Measurements from ENCODE around the gene RBL1. TPM values are rescaled to one million over a fixed set of nuclear protein-coding genes. Genes with fewer than 3 reads are reported as not detected.
A peak's percentile ranks its signal among the peaks of the same experiment; 100 is the strongest.
"Not testable (repeated sequence)": the region's sequence is repeated elsewhere in the genome, so short reads cannot be mapped to it uniquely, and the experiment has no call there.

Gene RBL1
- total RNA-seq, 6 experiments from 2014 or later: 1.8 to 3.9 (median 2.2) TPM

DNA sequence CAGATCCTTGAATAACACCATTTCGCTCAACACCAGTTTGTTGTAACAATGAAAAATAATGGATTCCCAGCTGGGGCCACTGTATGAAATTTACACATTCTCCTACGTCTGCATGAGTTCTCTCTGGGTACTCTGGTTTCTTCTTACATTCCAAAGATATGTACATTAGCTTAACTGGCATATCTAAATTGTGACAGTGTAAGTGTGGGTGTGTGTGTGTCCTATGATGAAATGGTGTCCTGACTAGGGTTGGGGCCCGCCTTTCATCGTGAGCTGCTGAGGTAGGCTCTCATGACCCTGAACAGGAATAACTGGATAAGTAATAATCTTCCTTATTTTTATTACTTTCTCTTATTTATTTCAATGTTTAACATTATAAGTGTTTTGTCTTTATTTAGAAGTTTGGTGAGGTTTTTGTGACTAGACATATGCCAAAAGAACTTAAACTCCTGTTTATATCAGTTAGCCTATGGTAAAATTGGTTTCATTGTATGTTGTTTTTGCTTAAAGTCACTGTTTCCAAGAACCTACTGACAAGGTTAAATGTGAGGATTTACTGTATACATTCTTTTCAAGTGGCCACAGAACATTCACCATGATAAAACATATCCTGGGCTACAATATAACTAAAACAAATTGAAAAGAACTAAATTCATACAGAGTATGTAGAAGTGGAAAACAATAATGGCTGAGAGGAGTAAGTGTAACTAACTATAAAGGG is 42.4 kb downstream of the RBL1 start:
- intact Hi-C loops (cut with DNase I): no loop called here
- no peak for TF ChIP-seq POLR2A (IDR thresholded peaks at IDR 0.05)
- TF ChIP-seq, protein P1, sequence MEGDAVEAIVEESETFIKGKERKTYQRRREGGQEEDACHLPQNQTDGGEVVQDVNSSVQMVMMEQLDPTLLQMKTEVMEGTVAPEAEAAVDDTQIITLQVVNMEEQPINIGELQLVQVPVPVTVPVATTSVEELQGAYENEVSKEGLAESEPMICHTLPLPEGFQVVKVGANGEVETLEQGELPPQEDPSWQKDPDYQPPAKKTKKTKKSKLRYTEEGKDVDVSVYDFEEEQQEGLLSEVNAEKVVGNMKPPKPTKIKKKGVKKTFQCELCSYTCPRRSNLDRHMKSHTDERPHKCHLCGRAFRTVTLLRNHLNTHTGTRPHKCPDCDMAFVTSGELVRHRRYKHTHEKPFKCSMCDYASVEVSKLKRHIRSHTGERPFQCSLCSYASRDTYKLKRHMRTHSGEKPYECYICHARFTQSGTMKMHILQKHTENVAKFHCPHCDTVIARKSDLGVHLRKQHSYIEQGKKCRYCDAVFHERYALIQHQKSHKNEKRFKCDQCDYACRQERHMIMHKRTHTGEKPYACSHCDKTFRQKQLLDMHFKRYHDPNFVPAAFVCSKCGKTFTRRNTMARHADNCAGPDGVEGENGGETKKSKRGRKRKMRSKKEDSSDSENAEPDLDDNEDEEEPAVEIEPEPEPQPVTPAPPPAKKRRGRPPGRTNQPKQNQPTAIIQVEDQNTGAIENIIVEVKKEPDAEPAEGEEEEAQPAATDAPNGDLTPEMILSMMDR (IDR thresholded peaks at IDR 0.05): no peak
- H3K4me1 ChIP-seq: no peaks in the 10 kb centered on the region

DNA sequence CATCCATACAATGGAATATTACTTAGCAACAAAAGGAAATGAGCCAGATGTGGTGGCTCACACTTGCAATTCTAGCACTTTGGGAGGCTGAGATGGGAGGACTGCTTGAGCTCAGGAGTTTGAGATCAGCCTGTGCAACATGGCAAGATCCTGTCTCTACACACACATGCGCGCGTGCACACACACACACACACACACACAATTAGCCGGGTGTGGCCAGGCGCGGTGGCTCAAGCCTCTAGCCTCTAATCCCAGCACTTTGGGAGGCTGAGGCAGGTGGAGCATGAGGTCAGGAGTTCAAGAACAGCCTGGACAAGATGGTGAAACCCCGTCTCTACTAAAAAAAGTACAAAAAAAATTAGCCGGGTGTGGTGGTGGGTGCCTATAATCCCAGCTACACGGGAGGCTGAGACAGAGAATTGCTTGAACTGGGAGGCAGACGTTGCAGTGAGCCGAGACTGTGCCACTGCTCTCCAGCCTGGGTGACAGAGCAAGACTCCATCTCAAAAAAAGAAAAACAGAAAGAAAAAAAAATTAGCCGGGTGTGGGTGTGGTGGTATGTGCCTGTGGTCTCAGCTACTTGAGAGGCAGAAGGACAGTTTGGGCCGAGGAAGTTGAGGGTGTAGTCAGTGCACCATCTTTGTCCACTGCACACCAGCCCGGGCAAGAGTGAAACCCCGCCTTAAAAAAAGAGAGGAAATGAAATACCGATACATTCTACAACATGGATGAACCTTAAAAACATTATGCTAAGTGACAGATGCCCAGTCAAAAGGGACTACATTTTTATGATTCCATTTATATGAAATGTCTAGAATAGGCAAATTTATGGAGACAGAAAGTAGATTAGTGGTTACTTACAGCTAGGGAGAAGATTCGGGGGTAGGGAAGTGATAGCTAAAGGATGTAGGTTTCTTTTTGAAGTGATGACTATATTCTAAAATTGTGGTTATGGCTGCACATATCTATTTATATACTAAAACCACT is 52.5 kb downstream of the RBL1 start:
- Histone ChIP-seq H3K9me3 (no peaks in the 10 kb centered on the region), H3K4me3 (no peak overlapping the region), H3K36me3 (peaks cover 0 to 5% (median 0%) of the 10 kb centered on the region in 4 donors), H3K27ac (no peak overlapping the region), H3K27me3 (no peaks in the 10 kb centered on the region), H3K4me1 (no peaks in the 10 kb centered on the region)
- intact Hi-C loops (cut with DNase I): no loop called here
- WGBS (ENCODE audit: insufficient coverage, low coverage, low lambda C conversion rate, missing lambda C conversion rate): 83% methylated on average over 12 of the region's 17 CpGs
- no peak for TF ChIP-seq POLR2A (IDR thresholded peaks at IDR 0.05)
- TF ChIP-seq, protein P1 (IDR thresholded peaks at IDR 0.05): no peak
- DNase-seq: no peak
- peak in 2 of 4 donors; percentile 18 to 33 for ATAC-seq

More for the DNA sequence above, 42.4 kb downstream of the RBL1 start:
- H3K36me3 ChIP-seq: no peaks in the 10 kb centered on the region
- ATAC-seq (no peak), DNase-seq (no peak)
- no peak overlapping the region for H3K27ac ChIP-seq
- no peaks in the 10 kb centered on the region for H3K27me3 ChIP-seq
- H3K4me3 ChIP-seq: no peak overlapping the region
- no peaks in the 10 kb centered on the region for H3K9me3 ChIP-seq
- 88% methylated on average over 4 of the region's 4 CpGs for WGBS (ENCODE audit: insufficient coverage, low coverage, low lambda C conversion rate, missing lambda C conversion rate)

DNA sequence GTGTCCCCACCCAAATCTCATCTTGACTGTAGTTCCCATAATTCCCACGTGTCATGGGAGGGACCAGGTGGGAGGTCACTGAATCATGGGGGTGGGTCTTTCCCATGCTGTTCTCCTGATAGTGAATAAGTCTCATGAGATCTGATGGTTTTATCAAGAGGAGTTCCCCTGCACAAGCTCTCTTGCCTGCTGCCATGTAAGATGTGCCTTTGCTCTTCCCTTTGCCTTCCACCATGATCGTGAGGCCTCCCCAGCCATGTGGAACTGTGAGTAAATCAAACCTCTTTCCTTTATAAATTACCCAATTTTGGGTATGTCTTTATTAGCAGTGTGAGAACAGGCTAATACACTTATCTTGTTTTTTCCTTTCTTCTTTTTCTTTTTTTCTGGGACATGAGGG is 56.4 kb downstream of the RBL1 start:
- 100% methylated on average over 2 of the region's 2 CpGs for WGBS (ENCODE audit: insufficient coverage, low coverage, low lambda C conversion rate, missing lambda C conversion rate)
- H3K4me1 ChIP-seq; H3K36me3 ChIP-seq; H3K4me3 ChIP-seq; intact Hi-C loops (cut with DNase I); DNase-seq; ATAC-seq; H3K9me3 ChIP-seq; H3K27ac ChIP-seq; H3K27me3 ChIP-seq: not testable (repeated sequence)

DNA sequence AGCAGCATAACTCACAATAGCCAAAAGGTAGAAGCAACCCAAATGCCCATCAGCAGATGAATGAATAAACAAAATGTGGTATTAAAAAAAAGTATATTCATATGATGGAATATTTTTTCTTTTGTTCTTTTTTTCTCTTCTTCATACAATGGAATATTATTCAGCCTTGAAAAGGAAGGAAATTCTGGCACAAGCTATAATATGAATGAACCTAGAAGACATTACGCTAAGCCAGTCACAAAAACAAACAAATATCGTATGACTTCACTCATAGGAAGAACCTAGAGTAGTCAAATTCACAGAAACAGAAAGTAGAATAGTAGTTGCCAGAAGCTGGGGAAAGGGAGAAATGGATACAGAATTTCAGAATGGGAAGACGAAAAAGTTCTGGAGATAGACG is 63.7 kb downstream of the RBL1 start:
- TF ChIP-seq, protein P1 (IDR thresholded peaks at IDR 0.05): no peak
- TF ChIP-seq POLR2A (IDR thresholded peaks at IDR 0.05): no peak
- H3K27ac ChIP-seq: no peak overlapping the region
- H3K36me3 ChIP-seq: peaks cover 0 to 8% (median 2%) of the 10 kb centered on the region in 4 donors
- no peaks in the 10 kb centered on the region for H3K27me3 ChIP-seq
- ATAC-seq (no peak), DNase-seq (no peak)
- no peaks in the 10 kb centered on the region for H3K9me3 ChIP-seq
- no peaks in the 10 kb centered on the region for H3K4me1 ChIP-seq
- no peak overlapping the region for H3K4me3 ChIP-seq
- intact Hi-C loops (cut with DNase I): no loop called here
- 98% methylated on average over 4 of the region's 4 CpGs for WGBS (ENCODE audit: insufficient coverage, low coverage, low lambda C conversion rate, missing lambda C conversion rate)

DNA sequence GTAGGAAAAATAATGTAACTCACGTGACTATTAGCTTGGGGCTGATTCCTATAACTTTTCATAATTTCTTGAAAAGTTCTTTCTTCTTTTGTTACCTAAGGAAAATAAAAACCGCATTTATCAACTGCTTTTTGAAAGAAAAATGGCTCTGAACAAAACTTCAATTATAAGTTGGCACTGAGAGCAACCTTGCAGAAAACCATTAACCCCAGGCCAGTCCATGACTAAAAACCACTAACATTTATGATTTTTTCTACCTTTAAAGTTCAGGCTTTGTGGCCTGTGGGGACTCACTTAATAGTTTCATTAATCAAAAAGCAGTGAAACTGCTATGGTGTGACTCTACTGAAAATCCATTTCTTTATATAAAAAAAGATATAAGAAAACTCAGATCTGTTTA is 75.2 kb downstream of the RBL1 start:
- H3K27ac ChIP-seq: no peak overlapping the region
- H3K27me3 ChIP-seq: no peaks in the 10 kb centered on the region
- H3K36me3 ChIP-seq: peaks cover 0 to 3% (median 0%) of the 10 kb centered on the region in 4 donors
- no peaks in the 10 kb centered on the region for H3K9me3 ChIP-seq
- DNase-seq (no peak), ATAC-seq (no peak)
- H3K4me3 ChIP-seq: no peak overlapping the region
- intact Hi-C loops (cut with DNase I): no loop called here
- no peak for TF ChIP-seq POLR2A (IDR thresholded peaks at IDR 0.05)
- H3K4me1 ChIP-seq: no peaks in the 10 kb centered on the region
- 93% methylated on average over 2 of the region's 2 CpGs for WGBS (ENCODE audit: insufficient coverage, low coverage, low lambda C conversion rate, missing lambda C conversion rate)

DNA sequence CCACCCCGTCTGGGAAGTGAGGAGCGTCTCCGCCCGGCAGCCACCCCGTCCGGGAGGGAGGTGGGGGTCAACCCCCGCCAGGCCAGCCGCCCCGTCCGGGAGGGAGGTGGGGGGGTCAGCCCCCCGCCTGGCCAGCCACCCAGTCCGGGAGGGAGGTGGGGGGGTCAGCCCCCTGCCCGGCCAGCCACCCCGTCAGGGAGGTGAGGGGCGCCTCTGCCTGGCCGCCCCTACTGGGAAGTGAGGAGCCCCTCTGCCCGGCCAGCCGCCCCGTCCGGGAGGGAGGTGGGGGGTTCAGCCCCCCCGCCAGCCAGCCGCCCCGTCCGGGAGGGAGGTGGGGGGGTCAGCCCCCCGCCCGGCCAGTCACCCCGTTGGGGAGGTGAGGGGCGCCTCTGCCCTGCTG is 83.2 kb downstream of the RBL1 start:
- WGBS (ENCODE audit: insufficient coverage, low coverage, low lambda C conversion rate, missing lambda C conversion rate): no CpG with 5 or more reads among the region's 28 CpGs
- ATAC-seq; H3K27ac ChIP-seq; H3K9me3 ChIP-seq; H3K36me3 ChIP-seq; H3K4me3 ChIP-seq; H3K27me3 ChIP-seq; intact Hi-C loops (cut with DNase I); DNase-seq: not testable (repeated sequence)
- H3K4me1 ChIP-seq: peaks cover 0 to 12% (median 0%) of the 10 kb centered on the region in 4 donors

DNA sequence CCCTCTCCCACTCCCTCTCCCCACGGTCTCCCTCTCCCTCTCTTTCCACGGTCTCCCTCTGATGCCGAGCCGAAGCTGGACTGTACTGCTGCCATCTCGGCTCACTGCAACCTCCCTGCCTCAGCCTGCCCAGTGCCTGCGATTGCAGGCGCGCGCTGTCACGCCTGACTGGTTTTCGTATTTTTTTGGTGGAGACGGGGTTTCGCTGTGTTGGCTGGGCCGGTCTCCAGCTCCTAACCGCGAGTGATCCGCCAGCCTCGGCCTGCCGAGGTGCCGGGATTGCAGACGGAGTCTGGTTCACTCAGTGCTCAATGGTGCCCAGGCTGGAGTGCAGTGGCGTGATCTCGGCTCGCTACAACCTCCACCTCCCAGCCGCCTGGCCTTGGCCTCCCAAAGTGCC is 83.9 kb downstream of the RBL1 start:
- H3K36me3 ChIP-seq; DNase-seq; ATAC-seq; H3K27ac ChIP-seq; H3K4me3 ChIP-seq; H3K27me3 ChIP-seq; intact Hi-C loops (cut with DNase I); H3K9me3 ChIP-seq: not testable (repeated sequence)
- peaks cover 0 to 12% (median 0%) of the 10 kb centered on the region in 4 donors for H3K4me1 ChIP-seq
- 99% methylated on average over 11 of the region's 25 CpGs for WGBS (ENCODE audit: insufficient coverage, low coverage, low lambda C conversion rate, missing lambda C conversion rate)

Measured in right lobe of liver (tissue), 6 donors.